Measurements from ENCODE around the gene SMIM7. TPM values are rescaled to one million over a fixed set of nuclear protein-coding genes. Genes with fewer than 3 reads are reported as not detected.

The SMIM7 gene
- total RNA-seq, 1 experiment from 2014 or later, result 135 TPM

Other genes starting within 250 kb of the SMIM7 start
- gene EPS15L1, start 188.2 kb downstream of the SMIM7 start, total RNA-seq (2014; rRNA removed; shearing (Covaris generic)), result 4.1 and 6.3 TPM in 2 replicates
- gene CALR3, start 164.0 kb downstream of the SMIM7 start, total RNA-seq (2014; rRNA removed; shearing (Covaris generic)), result not detected in 2 replicates
- 3.7 and 4.1 TPM in 2 replicates for gene C19orf44, start 163.8 kb downstream of the SMIM7 start, total RNA-seq (2014; rRNA removed; shearing (Covaris generic))
- gene CHERP, start 117.7 kb downstream of the SMIM7 start, total RNA-seq (2014; rRNA removed; shearing (Covaris generic)), result 4.5 and 7.5 TPM in 2 replicates
- gene SLC35E1, start 87.7 kb downstream of the SMIM7 start, total RNA-seq (2014; rRNA removed; shearing (Covaris generic)), result 35.7 and 43.5 TPM in 2 replicates
- 4.0 and 9.2 TPM in 2 replicates for gene MED26, start 31.9 kb downstream of the SMIM7 start, total RNA-seq (2014; rRNA removed; shearing (Covaris generic))
- 3.5 and 8.2 TPM in 2 replicates for gene TMEM38A, start 995 bp upstream of the SMIM7 start, total RNA-seq (2014; rRNA removed; shearing (Covaris generic))
- gene NWD1, start 59.7 kb upstream of the SMIM7 start, total RNA-seq (2014; rRNA removed; shearing (Covaris generic)), result not detected in 2 replicates
- 10.1 and 14.5 TPM in 2 replicates for gene SIN3B, start 169.3 kb upstream of the SMIM7 start, total RNA-seq (2014; rRNA removed; shearing (Covaris generic))
- gene F2RL3, start 228.9 kb upstream of the SMIM7 start, total RNA-seq (2014; rRNA removed; shearing (Covaris generic)), result not detected in 2 replicates